Activated CD8-positive, alpha-beta memory T cell treated with anti-CD3 and anti-CD28 coated beads, Interleukin-2, amount 50 U/mL, for 4 hours (primary cell): Measurements from ENCODE around the gene ACOXL.

Experiments
- DNase-seq: peaks from one replicate; pipeline ENCODE4 v3.0.0-alpha.2; 2020

The ACOXL gene

GRCh38 chr2:110878150-110878549, 145.8 kb downstream of the ACOXL start:
- DNase-seq: no peak

DNA sequence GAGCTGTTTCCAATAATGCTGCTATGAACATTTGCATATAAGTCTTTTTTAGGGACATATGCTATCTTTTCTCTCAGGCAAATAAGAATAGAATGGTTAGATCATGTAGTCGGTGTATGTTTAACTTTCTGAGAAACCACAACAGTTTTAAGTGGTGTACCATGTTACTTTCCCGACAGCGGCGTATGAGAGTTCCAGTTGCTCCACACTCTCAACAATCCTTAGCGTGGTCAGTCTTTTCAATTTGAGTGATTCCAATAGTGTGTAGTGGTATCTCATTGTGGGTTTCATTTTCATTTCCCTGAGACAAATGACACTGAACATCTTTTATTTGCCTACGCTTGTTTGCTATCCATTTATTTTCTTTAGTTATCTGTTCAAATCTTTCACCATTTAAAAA, 149.5 kb downstream of the ACOXL start:
- no peak for DNase-seq

- no peak for DNase-seq
Measured at GRCh38 chr2:110883406-110883805, 151.0 kb downstream of the ACOXL start.

- DNase-seq: no peak
Measured at GRCh38 chr2:110885256-110885655, 152.9 kb downstream of the ACOXL start.

GRCh38 chr2:110886826-110887573, 154.6 kb downstream of the ACOXL start:
- DNase-seq: no peak

GRCh38 chr2:110888411-110888810, 156.0 kb downstream of the ACOXL start:
- no peak for DNase-seq

GRCh38 chr2:110891626-110892025, 159.3 kb downstream of the ACOXL start:
- no peak for DNase-seq

DNA sequence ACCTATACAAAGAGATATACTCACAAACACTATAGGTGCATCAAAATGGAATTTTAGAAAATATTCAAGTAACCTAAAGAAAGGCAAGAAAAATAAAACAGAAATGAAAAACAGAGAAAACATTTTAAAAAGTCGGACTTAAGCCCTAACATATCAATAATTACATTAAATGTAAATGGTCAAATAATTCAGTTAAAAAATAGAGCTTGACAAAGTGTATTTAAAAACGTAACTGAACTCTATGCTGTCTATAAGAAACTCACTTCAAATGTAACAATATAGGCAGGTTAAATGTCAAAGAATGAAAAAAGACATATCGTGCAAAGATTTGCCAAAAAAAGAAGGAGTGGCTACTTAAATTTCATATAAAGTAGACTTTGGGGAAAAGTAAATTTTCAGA, 163.9 kb downstream of the ACOXL start:
- no peak for DNase-seq

DNA sequence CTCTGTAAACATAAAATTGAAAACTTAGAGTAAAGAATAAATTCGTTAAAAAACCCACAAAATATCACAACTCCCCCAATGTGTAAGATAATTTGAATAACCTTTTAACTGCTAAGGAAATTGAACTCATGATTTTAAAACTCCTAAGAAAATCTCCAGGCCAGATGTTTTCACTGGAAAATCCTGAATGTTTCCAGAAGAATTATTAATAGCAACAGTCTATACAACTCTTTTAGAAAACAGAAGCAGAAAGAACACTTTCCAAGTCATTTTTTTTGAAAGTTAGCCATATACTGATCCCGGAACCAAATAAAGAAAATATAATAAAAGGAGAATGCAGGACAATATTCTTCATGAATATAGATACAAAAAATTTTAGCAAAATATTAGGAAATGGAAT, 165.6 kb downstream of the ACOXL start:
- DNase-seq: no peak

DNA sequence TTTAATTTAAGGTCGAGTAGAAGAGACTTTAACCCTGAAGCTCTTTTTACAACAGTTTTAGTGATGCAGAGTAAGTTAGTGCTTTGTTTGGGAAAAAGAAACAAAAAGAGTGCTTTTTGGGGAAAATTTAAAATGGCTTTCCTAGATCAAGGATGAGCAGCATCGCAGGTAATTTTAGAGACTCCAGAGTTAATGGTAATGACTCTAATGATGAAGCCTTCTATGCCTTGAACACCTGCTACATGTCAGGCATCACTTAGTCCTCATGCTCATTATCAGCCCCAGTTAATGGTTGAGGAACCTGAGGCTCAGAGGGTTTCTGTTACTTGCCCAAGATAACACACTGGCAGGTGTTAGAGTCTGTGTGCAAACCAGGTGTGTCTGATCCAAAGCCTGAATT, 167.8 kb downstream of the ACOXL start:
- no peak for DNase-seq

GRCh38 chr2:110903548-110903947, 171.2 kb downstream of the ACOXL start:
- DNase-seq: no peak

- DNase-seq: no peak
Measured at GRCh38 chr2:110904116-110904778, 171.9 kb downstream of the ACOXL start.

- no peak for DNase-seq
Measured at GRCh38 chr2:110904779-110905148, 172.4 kb downstream of the ACOXL start.

DNA sequence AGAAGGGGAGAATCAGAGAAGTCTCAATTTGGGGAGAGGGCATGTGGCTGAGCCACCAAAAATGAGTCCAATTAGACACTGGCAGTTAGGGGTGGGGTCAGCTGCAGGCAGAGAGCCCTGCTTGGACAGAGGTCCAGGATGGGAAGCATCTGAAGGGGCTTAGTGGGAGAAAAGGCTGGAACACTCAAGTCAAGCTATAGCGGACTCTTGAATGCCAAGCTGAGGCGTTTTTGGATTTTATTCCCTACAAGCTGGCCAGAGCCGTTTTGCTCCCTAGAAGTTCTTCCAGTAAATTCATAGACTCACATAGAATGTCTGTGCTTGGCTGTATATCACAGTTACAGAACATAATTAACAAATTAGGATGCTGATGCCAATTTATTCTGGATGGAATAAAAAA, 172.8 kb downstream of the ACOXL start:
- DNase-seq: no peak

DNA sequence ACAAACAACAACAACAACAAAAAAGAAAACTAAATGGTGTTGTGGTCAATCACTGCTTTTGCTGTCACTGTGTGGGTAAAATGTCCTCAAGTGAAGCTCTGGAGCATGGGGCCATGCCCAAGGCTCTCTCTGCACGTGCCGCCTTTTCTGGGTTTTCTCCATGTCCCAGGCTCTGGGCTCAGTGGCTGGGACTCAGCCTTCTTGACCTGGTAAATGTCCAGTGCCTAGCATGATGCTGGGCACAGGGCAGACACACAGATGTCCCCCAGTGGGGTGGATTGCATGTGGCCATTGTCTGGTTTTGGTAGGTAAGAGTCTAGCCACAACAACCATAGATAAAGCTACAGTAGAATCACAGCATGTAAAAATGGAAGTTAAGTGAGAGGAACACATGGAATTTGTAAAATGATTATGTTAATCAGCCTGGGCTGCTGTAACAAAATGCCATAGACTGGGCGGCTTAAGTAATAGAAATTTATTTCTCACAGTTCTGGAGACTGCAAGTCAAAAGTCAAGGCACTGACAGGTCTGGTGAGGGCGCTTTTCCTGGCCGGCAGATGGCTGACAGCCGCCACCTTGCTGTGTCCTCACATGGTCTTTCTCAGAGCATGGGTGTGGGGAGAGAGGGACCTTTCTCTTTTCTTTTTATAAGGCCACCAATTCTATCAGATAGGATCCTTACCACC, 174.4 kb downstream of the ACOXL start:
- no peak for DNase-seq

- DNase-seq: no peak
Measured at GRCh38 chr2:110909501-110909900, 177.1 kb downstream of the ACOXL start.

GRCh38 chr2:110910423-110910822, 178.1 kb downstream of the ACOXL start:
- DNase-seq: no peak

DNA sequence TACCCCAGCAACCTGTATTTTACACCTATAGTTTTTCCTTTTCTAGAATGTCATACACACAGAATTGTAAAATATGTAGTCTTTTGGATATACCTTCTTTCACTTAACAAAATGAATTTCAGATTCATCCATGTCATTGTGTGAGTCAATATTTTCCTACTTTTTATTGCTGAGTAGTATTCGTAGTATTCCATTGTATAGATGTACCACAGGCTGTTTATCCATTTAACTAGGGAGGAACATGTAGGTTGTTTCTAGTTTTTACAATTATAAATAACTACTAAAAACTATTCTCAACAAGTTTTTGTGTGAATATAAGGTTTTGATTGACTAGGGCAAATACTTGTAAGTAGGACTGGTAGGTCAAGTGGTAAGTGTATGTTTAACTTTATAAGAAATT, 187.4 kb downstream of the ACOXL start:
- DNase-seq: no peak

DNA sequence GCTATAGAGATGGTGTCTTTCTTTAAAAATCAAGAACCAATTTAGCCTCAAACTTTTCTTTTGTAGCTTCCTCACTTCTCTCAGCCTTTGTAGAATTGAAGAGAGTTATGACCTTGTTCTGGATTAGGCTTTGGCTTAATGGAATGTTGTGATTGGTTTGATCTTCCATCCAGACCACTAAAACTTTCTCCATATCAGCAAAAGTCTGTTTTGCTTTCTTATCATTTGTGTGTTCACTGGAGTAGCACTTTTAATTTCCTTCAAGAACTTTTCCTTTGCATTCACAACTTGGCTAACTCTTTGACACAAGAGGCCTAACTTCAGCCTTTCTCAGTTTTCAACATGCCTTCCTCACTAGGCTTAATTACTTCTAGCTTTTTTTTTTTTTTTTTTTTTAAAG, 193.1 kb downstream of the ACOXL start:
- DNase-seq: no peak

GRCh38 chr2:110927526-110927925, 195.2 kb downstream of the ACOXL start:
- DNase-seq: no peak

DNA sequence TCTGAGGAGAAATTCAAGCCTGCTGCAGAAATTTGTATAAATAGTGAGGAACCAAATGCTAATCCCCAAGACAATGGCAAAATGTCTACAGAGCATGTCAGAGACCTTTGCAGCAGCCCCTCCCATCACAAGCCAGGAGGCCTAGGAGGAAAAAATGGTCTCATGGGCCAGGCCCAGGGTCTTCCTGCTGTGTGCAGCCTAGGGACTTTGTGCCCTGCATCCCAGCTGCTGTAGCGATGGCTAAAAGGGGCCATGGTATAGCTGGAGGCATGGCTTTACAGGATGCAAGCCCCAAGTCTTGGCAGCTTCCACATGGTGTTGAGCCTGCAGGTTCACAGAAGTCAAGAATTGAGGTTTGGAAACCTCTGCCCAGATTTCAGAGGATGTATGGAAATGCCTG, 197.2 kb downstream of the ACOXL start:
- DNase-seq: no peak

- DNase-seq: no peak
Measured at GRCh38 chr2:110931648-110932047, 199.3 kb downstream of the ACOXL start.

GRCh38 chr2:110933420-110933819, 201.0 kb downstream of the ACOXL start:
- DNase-seq: no peak

GRCh38 chr2:110934948-110935347, 202.6 kb downstream of the ACOXL start:
- DNase-seq: no peak
